MM.1S (cell line): ENCODE measurements around the gene RASL10B.

ENCODE experiments used
- DNase-seq: peaks from one replicate; pipeline ENCODE4 v3.0.0-alpha.2; 2015
- H2AFZ ChIP-seq: fragments of 300-600 bp; sonication (generic); 2 replicates; pipeline ENCODE4 v1.6.0; 2016; ENCODE audit warnings: antibody characterized with exemption, low read length
- H3F3A ChIP-seq: fragments of 300-600 bp; sonication (generic); 2 replicates; pipeline ENCODE4 v1.6.1; 2016; ENCODE audit warnings: mild to moderate bottlenecking, antibody characterized with exemption, low read length, moderate library complexity, mixed read lengths; ENCODE audit not compliant: insufficient read depth
- H3K27ac ChIP-seq: fragments of 300-600 bp; sonication (generic); 2 replicates; pipeline ENCODE4 v1.5.1; 2016; ENCODE audit warnings: mild to moderate bottlenecking, low read length
- H3K27me3 ChIP-seq: fragments of 300-600 bp; sonication (generic); replicated peaks from 2 replicates; pipeline ENCODE4 v1.6.0; 2016; ENCODE audit warnings: low read length; ENCODE audit not compliant: insufficient read depth
- H3K36me3 ChIP-seq: fragments of 300-600 bp; sonication (generic); replicated peaks from 2 replicates; pipeline ENCODE4 v1.6.1; 2016; ENCODE audit warnings: mild to moderate bottlenecking, low read length, mixed read lengths; ENCODE audit not compliant: insufficient read depth
- H3K4me1 ChIP-seq: fragments of 300-600 bp; sonication (generic); 2 replicates; pipeline ENCODE4 v1.6.1; 2016; ENCODE audit warnings: low read length, mixed read lengths
- H3K4me2 ChIP-seq: fragments of 300-600 bp; sonication (generic); 2 replicates; pipeline ENCODE4 v1.6.0; 2016; ENCODE audit warnings: low read depth, low read length
- H3K4me3 ChIP-seq: fragments of 300-600 bp; sonication (generic); 2 replicates; pipeline ENCODE4 v1.5.1; 2016; ENCODE audit warnings: low read length, mixed read lengths
- H3K79me2 ChIP-seq: fragments of 300-600 bp; sonication (generic); 2 replicates; pipeline ENCODE4 v1.6.1; 2016; ENCODE audit warnings: mixed run types, low read length, mixed read lengths
- H3K9ac ChIP-seq: fragments of 300-600 bp; sonication (generic); 2 replicates; pipeline ENCODE4 v1.6.1; 2016; ENCODE audit warnings: low read length, mixed read lengths
- H3K9me2 ChIP-seq: fragments of 300-600 bp; sonication (generic); replicated peaks from 2 replicates; pipeline ENCODE4 v1.6.1; 2016; ENCODE audit warnings: mild to moderate bottlenecking, low read length, mixed read lengths; ENCODE audit not compliant: insufficient read depth
- H3K9me3 ChIP-seq: fragments of 300-600 bp; sonication (generic); replicated peaks from 2 replicates; pipeline ENCODE4 v1.6.1; 2016; ENCODE audit warnings: mild to moderate bottlenecking, low read length, mixed read lengths; ENCODE audit not compliant: insufficient read depth
- H4K20me1 ChIP-seq: fragments of 300-600 bp; sonication (generic); 2 replicates; pipeline ENCODE4 v1.6.1; 2016; ENCODE audit warnings: mild to moderate bottlenecking, low read length, moderate library complexity, mixed read lengths; ENCODE audit not compliant: insufficient read depth
- EZH2 ChIP-seq: fragments of 300-600 bp; sonication (generic); optimal IDR thresholded peaks from 2 replicates; pipeline ENCODE3; 2017; ENCODE audit warnings: low read depth, mild to moderate bottlenecking, antibody characterized with exemption, low read length, mixed read lengths
- EZH2phosphoT487 ChIP-seq: fragments of 300-600 bp; sonication (generic); IDR thresholded peaks from 2 replicates; pipeline ENCODE4 v1.6.1; 2018; ENCODE audit warnings: antibody characterized with exemption, low read length
- TF ChIP-seq, protein P1 (sequence below): fragments of 300-600 bp; sonication (generic); IDR thresholded peaks from 2 replicates; pipeline ENCODE4 v1.5.1; 2016; ENCODE audit warnings: antibody characterized with exemption, low read length, mixed read lengths

The RASL10B gene

DNA sequence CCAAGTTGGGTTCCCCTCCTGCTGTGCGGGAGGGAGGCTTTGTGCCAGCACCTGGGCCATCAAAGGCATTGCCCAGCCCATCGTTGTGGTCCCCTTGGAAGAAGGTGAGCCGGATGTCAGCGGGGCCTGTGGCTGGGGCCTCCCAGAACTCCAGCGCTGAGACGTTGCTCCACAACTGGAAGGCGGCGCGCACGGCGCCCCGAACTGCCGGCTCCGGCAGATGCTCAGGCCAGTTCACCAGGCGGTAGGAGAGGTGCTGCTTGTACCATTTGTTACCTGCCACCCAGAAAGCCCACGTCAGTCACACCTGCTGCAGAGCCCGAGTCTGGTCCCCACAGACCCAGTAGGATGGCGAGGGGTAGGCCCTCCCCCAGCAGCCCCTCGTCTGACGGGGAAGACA is 41.7 kb downstream of the RASL10B start:
- Histone ChIP-seq H3K9ac (no peak overlapping the region), H3K9me3 (no peaks in the 10 kb centered on the region), H2AFZ (no peak overlapping the region)

DNA sequence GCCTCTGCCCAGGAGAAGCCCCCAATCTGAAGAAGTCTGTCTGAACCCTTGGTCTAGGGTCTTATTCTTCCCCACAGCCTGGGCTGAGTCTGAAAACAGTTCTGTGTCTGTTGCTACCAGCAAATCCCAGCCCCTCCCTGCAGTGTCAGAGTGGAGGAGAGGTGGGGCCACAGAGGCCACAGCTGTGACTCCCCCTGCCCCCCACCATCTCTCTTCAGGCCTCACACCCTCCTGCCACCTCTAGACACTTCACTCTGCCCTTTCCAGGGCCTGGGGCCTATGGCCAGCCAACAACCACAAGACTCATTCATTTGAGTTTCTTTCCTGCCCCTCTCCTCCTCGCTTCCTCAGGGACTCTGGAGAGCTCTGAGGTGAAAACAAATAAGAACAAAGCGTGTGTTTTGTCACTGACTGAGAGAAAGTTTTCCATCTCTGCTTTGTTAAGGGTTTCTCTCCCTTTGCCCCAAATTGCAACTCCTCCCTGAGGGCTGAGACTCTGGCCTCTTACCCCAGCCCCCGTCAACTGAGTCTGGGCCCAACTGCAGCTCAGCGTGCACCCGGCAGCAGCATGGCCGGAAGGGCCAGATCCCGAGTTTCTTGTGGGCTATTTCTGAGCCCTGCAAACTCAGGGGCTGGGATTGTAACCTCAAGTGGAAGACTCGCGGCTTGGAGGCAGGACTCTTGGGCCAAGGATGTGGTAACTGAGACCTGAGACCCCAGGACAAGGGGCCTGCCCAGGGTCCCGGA is 42.4 kb downstream of the RASL10B start:
- H2AFZ ChIP-seq, result no peak overlapping the region
- H3K9me2 ChIP-seq, result no peaks in the 10 kb centered on the region
- no peaks in the 10 kb centered on the region; the same call in 1 of the 2 replicates for H4K20me1 ChIP-seq
- no peaks in the 10 kb centered on the region for H3K4me1 ChIP-seq
- no peak for DNase-seq
- TF ChIP-seq, protein P1, sequence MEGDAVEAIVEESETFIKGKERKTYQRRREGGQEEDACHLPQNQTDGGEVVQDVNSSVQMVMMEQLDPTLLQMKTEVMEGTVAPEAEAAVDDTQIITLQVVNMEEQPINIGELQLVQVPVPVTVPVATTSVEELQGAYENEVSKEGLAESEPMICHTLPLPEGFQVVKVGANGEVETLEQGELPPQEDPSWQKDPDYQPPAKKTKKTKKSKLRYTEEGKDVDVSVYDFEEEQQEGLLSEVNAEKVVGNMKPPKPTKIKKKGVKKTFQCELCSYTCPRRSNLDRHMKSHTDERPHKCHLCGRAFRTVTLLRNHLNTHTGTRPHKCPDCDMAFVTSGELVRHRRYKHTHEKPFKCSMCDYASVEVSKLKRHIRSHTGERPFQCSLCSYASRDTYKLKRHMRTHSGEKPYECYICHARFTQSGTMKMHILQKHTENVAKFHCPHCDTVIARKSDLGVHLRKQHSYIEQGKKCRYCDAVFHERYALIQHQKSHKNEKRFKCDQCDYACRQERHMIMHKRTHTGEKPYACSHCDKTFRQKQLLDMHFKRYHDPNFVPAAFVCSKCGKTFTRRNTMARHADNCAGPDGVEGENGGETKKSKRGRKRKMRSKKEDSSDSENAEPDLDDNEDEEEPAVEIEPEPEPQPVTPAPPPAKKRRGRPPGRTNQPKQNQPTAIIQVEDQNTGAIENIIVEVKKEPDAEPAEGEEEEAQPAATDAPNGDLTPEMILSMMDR, result no peak
- no peak for TF ChIP-seq EZH2
- H3K27ac ChIP-seq, result no peak overlapping the region
- no peaks in the 10 kb centered on the region for H3F3A ChIP-seq
- H3K9me3 ChIP-seq, result no peaks in the 10 kb centered on the region
- H3K4me2 ChIP-seq, result no peak overlapping the region
- no peak overlapping the region for H3K9ac ChIP-seq
- no peak overlapping the region for H3K4me3 ChIP-seq
- H3K79me2 ChIP-seq, result no peaks in the 10 kb centered on the region
- no peaks in the 10 kb centered on the region for H3K36me3 ChIP-seq
- H3K27me3 ChIP-seq, result peaks cover 17% of the 10 kb centered on the region

More for the DNA sequence above, 41.7 kb downstream of the RASL10B start:
- Histone ChIP-seq H4K20me1 (no peaks in the 10 kb centered on the region), H3K9me2 (no peaks in the 10 kb centered on the region), H3K4me3 (no peak overlapping the region), H3K27ac (no peak overlapping the region), H3K4me2 (no peak overlapping the region), H3K4me1 (no peaks in the 10 kb centered on the region), H3F3A (no peaks in the 10 kb centered on the region), H3K36me3 (no peaks in the 10 kb centered on the region), H3K79me2 (no peaks in the 10 kb centered on the region), H3K27me3 (peaks cover 17% of the 10 kb centered on the region)
- TF ChIP-seq, protein P1, result no peak
- no peak for TF ChIP-seq EZH2
- TF ChIP-seq EZH2phosphoT487, result no peak
- DNase-seq, result no peak

DNA sequence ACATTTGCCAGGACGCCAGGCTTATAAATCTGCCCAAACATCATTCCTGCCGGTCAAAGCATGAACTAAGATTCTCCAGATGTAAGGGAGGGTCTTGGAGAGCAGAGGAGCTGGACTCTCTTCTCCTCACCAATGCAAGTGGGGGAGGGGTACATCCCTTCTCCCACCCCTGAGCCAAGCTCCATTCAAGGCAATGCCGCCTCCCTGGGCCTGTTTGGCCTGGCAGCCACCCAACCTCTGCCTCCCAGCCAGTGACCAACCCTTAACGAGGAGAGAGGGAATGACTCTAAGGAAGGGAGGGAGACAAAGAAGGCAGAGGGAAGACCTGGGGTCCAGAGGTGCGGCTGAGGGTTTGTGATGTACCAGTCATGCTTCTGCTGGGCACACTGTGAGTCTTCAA is 43.1 kb downstream of the RASL10B start:
- no peak overlapping the region for H3K4me2 ChIP-seq
- no peaks in the 10 kb centered on the region for H3K36me3 ChIP-seq
- H3K4me3 ChIP-seq, result no peak overlapping the region
- H3K9me3 ChIP-seq, result no peaks in the 10 kb centered on the region
- no peaks in the 10 kb centered on the region for H3K4me1 ChIP-seq
- TF ChIP-seq, protein P1, result no peak
- TF ChIP-seq EZH2 (no peak), EZH2phosphoT487 (no peak)
- no peaks in the 10 kb centered on the region for H3F3A ChIP-seq
- peaks cover 17% of the 10 kb centered on the region for H3K27me3 ChIP-seq
- DNase-seq, result no peak
- no peak overlapping the region for H2AFZ ChIP-seq
- H3K79me2 ChIP-seq, result no peaks in the 10 kb centered on the region
- H3K27ac ChIP-seq, result no peak overlapping the region
- H4K20me1 ChIP-seq, result no peaks in the 10 kb centered on the region; the same call in 1 of the 2 replicates
- no peaks in the 10 kb centered on the region for H3K9me2 ChIP-seq
- H3K9ac ChIP-seq, result no peak overlapping the region
